Activated gamma-delta T cell treated with Interleukin-2 at 50 U/mL for 16 hours (primary cell): ENCODE data around the gene DOK4.

ENCODE experiments used
- DNase-seq: peaks from one replicate; pipeline ENCODE4 v3.0.0-alpha.2; 2020

Gene DOK4

DNA sequence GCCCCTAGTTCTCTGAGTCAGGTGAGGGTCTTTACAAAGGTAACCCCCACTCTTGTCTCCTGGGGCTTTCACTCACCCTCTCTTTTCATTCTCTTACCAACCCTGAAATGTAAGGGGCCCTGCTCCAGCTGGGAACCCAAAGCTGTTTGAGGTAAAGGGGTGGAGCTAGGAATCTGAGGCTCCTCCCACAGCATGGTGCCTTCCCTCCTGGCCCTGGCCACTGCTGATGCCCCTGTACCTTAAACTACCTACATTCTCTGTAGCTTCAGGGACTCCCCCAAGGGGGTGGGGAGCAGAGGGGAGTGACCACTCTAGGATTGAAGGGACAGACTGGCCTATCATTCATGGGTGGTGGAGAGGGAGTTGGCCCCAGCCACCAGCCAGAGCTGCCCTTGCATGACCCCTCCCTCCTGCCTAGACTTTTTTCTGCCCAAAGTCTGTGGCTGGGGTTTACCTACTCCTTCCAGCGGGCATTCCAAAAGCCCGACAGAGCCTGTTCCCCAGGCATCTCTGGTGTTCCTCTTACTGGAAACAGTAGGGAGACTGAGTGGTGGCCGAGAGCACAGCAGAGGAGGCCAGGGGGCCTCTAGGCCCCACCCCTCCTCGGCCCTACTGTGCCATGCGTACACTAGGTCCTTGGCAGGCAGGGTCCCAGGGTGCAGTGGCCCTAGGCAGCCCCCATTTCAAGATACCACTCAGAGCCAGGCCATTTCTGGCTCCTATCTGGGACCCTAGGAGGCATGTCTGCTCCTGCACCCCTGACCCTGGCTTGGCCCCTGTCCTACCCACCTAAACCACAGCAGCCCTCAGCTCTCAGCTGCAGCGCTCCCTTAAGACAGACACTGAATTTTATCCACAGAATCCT lies 9.5 kb downstream of the DOK4 start:
- no peak for DNase-seq

- DNase-seq: peak; percentile 73
These were observed 10.5 kb downstream of the DOK4 start for GRCh38 chr16:57475711-57476339.

- DNase-seq: no peak
These were observed 11.3 kb downstream of the DOK4 start for GRCh38 chr16:57474671-57475661.

- DNase-seq: no peak
These were observed 12.4 kb downstream of the DOK4 start for GRCh38 chr16:57473906-57474305.

GRCh38 chr16:57473176-57473840 lies 13.0 kb downstream of the DOK4 start:
- no peak for DNase-seq

GRCh38 chr16:57472665-57473060 lies 13.6 kb downstream of the DOK4 start:
- DNase-seq: no peak

- no peak for DNase-seq
These were observed 14.2 kb downstream of the DOK4 start for GRCh38 chr16:57471852-57472664.

DNA sequence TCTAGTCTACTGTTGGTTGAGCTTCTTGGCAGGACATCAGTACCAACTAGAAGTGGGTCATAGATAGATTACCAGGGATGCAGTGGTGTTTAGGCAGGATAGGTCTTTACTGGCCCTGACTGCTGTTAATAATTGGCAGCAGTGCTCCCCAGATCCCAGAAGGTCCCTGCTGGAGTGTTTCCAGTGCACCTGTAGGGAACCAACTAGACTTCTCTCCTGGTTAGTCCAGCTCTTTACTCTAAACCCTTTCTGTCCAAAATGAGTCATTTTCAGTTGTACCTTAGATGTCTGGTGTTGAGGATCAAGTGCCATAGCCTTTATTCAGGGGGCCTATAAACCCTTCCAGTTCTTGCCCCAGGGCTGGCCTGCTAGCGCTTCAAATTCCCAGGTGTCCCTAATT lies 15.1 kb downstream of the DOK4 start:
- no peak for DNase-seq

- no peak for DNase-seq
These were observed 15.6 kb downstream of the DOK4 start for GRCh38 chr16:57470711-57471110.

DNA sequence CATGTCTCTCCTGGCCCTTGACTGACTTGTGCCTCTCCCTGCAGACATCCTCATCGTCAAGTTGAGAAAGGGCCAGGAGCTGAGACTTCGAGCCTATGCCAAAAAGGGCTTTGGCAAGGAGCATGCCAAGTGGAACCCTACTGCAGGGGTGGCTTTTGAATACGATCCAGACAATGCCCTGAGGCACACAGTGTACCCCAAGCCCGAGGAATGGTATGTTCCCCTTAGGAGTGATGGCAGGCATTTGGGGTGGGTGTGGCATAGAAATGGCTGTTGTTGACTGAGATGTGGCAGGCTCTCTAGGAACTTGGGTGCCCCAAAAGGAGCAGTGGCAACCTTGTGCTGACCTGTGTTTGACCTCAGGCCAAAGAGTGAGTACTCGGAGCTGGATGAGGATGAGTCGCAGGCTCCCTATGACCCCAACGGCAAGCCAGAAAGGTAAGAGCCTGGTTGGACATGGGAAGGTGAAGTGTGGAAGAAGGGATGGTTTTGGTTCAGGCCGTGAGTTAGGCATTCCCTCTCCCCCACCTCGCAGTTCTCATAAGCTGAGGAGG lies 16.3 kb downstream of the DOK4 start:
- DNase-seq: no peak

GRCh38 chr16:57469046-57469445 lies 17.2 kb downstream of the DOK4 start:
- no peak for DNase-seq

DNA sequence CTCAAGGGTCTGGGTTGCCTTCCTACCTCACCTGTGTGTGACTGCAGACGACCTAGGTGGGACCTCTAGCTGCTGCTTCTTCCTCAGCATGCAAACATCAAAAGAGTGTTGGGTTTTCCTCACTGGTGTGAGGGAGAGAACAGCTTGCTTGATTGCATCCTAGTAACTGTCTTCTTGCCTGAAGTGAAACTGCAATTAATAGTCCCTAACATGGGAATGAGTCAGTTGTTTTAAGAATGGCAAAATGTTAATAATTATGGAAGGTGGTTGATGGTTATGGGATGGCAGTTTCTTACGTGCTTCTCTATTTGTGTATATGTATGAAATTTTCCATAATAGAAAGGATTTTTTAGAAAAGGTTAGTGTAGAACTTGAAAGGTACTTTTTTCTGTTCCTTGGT lies 17.9 kb downstream of the DOK4 start:
- DNase-seq: no peak

DNA sequence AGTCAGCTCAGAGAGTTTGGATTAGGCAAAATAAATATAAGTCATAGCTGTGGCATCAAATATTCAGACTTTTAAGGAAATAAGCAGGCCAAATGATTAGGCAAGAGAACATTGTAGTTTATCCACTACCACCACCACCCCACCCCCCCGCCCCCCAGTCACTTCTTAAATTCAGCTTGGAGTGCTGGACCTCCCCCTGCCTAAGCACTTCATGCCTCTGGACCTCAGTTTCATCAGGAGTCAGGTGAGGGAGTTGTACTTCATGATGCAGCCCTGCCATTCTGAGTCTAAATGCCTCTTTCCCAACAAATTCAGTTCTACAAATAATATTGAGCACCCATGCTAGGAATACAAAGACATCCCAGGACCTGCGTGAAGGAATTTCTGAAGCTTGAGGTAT lies 21.8 kb downstream of the DOK4 start:
- DNase-seq: no peak

DNA sequence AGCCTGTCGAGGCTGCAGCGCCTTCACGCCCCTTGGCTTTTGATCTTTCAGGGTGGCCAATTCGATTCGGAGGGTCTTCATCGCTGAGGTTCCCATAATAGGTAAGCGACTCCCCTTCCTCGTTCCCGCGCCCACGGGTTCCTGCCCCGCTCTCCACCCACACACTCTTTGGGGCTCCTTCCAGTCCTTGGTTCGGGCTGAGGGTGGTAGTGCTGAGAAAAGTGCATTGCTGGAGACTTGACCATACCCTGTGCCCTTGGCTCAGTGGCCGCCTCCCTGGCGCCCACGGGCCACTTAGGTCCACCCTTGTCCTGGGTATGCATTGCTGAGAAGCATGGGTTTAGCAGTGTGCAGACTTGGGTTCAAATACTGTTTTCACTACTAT lies 23.3 kb downstream of the DOK4 start:
- no peak for DNase-seq

GRCh38 chr16:57462209-57462977 lies 23.9 kb downstream of the DOK4 start, which contains the start of gene POLR2C:
Gene POLR2C (plus strand): TSS chr16:57462679. CDS start chr16:57462725, 46 bp downstream.
- peak; percentile 94 for DNase-seq

GRCh38 chr16:57452021-57452420 lies 34.3 kb downstream of the DOK4 start:
- DNase-seq: no peak

- peak; percentile 89 for DNase-seq
These were observed 38.9 kb downstream of the DOK4 start, which contains the start of the genes CIAPIN1 and COQ9 for GRCh38 chr16:57447186-57447962. Gene CIAPIN1 (minus strand): TSS chr16:57447385. CDS start chr16:57440928, 6,457 bp downstream. Gene COQ9 (plus strand): TSS chr16:57447479. CDS start chr16:57447506, 27 bp downstream.

GRCh38 chr16:57446531-57447185 lies 39.6 kb downstream of the DOK4 start:
- DNase-seq: peak; percentile 9

DNA sequence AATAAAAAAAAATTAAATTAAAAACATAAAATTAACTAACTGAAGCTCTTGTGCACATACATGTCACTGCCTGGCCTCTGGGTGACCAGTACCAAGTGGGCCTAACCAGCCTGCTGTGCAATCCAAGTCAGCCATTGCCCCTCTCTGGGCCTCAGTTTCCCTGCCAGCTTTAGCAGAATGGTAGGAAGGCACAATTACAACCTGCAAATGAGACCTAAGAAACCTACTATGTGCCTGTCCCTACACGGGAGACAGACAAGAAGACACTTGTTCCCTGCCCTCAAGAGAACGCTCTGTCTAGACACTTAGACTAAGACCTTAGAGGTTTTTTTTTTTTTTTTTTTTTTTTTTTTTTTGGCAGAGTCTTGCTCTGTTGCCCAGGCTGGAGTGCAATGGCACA lies 40.8 kb downstream of the DOK4 start:
- DNase-seq: no peak
